Choroid plexus epithelial cell (primary cell): ENCODE measurements around the gene IL36B.

ENCODE experiments used
- DNase-seq: peaks from one replicate; pipeline ENCODE4 v3.0.0-alpha.2; 2010; ENCODE audit warnings: low read depth
- H3K4me3 ChIP-seq: 2 replicates; pipeline ENCODE4 v1.5.1; 2011; ENCODE audit warnings: low read depth, mild to moderate bottlenecking, control low read depth, low read length, moderate library complexity
- TF ChIP-seq, protein P1 (sequence below): conservative IDR thresholded peaks from 2 replicates; pipeline ENCODE4 v1.5.1; 2011; ENCODE audit warnings: low read depth, mild to moderate bottlenecking, control low read depth, inconsistent platforms, low read length, moderate library complexity

IL36B gene

DNA sequence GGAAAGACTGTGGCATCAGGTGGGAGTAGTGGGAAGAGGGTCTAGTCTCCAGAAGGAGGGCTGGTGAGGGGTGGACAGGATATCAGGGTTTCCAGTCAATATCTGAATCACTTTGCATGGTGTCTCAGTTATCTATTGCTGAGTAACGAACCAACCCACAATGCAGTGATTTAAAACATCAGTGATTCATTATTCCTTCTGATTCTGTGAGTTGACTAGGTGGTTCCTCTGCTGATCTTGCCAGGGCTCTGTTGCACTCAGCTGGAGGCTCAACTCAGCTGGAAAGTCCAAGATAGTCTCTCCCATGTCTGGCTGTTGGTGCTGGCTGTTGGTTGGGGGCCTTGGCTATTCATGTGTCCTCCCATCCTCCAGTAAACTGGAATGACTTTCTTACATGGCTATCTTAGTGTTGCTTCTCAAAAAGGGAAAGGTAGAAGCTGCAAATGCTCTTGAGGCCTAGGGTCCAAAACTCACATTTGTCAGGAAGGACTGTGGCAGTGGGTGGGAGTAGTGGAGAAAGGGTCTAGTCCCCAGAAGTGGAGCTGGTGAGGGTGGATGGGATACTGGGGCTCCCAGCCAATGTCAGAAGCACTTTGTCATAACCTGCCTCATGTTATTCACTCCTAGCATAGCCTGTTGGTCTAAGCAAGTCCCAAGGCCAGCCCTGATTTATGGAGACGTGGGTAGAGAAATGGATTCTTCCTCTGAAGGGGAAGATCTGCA is 29.0 kb upstream of the IL36B start:
- no peak overlapping the region for H3K4me3 ChIP-seq
- TF ChIP-seq, protein P1, sequence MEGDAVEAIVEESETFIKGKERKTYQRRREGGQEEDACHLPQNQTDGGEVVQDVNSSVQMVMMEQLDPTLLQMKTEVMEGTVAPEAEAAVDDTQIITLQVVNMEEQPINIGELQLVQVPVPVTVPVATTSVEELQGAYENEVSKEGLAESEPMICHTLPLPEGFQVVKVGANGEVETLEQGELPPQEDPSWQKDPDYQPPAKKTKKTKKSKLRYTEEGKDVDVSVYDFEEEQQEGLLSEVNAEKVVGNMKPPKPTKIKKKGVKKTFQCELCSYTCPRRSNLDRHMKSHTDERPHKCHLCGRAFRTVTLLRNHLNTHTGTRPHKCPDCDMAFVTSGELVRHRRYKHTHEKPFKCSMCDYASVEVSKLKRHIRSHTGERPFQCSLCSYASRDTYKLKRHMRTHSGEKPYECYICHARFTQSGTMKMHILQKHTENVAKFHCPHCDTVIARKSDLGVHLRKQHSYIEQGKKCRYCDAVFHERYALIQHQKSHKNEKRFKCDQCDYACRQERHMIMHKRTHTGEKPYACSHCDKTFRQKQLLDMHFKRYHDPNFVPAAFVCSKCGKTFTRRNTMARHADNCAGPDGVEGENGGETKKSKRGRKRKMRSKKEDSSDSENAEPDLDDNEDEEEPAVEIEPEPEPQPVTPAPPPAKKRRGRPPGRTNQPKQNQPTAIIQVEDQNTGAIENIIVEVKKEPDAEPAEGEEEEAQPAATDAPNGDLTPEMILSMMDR = no peak

DNA sequence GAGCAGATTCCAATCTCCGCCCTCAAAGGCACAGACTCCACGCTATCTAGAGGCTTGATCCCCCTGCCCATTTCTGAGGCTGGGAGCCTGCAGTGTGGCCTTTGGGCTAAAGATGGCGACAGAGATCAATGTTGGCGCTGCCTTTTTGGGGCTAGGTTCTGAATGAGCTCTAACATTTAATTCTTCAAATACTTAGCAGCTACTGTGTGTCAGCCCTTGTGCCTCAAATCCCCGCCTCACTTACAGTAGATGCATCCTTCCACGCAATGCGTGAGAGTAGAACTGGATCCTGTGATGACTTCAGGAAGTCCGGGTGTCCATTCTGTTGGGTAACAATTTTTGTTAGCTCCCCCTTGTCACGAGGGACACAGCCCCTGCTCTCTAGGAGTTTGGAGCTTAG is 27.5 kb upstream of the IL36B start:
- TF ChIP-seq, protein P1 = peak; percentile 84

More for the DNA sequence above, 29.0 kb upstream of the IL36B start:
- no peak for DNase-seq

DNA sequence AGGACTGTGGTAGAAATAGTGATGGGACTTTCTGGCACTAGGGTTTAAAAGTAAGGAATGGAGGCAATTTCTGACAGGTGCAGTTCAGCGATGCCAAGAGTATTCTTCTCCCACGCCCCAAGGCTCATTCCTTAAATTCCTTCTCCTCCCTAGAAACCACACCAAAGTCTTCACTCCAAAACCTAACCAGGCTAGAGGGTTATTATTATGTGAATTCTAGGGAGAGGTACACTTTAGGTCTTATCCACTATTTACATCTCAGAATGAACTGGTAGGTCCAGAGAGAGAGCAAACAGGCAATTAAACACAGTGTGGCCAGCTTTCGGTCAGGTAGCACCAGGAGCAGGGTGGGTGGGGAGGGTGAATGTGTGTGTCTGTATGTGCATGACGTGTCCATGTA is 26.5 kb upstream of the IL36B start:
- TF ChIP-seq, protein P1 = no peak
- H3K4me3 ChIP-seq = no peak overlapping the region
- DNase-seq = no peak

More for the DNA sequence above, 27.5 kb upstream of the IL36B start:
- H3K4me3 ChIP-seq = no peak overlapping the region
- peak; percentile 39 for DNase-seq

DNA sequence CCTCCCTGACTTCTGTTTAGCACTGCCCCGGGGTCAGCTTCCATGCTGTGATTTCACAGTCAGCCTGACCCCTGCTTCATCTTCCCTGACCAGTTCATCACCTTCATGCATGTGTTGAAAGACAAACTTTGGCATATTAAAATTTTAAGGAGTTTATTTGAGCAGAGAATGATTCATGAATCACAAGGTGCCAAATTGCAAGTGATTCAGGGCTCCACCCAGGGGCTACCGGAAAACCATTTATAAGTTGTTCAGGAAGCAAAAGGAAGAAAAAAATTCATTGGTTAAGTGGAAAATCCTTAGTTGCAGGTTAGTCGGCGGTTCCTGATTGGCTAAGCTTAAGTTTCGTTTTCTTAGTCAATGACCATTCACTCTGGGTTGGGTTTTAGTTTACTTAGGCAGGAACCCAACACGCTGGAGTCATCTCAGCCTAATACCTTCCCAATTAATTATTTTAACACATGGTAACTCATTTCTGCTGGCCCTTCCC is 25.7 kb upstream of the IL36B start:
- TF ChIP-seq, protein P1 = no peak
- no peak for DNase-seq
- no peak overlapping the region for H3K4me3 ChIP-seq

DNA sequence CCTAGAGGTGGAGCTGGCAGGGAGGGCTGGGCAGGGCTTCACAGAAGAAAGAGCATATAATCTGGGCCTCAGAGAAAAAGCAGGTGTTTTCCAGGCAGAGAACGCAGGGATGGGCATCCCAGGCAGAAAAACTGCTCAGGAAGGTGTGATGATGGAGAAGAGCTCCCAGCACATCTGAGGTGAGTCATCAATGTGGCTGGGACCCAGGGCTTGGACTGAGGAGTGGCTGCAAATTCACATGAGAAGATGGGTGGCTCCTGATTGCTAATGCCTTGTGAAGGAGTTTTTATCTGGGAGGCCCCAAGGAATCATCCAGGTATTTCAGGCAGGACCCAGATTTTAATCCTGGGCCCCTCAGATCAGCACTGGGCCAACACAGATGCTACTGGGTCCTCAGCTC is 25.3 kb upstream of the IL36B start:
- DNase-seq = no peak
- H3K4me3 ChIP-seq = no peak overlapping the region
- TF ChIP-seq, protein P1 = no peak

DNA sequence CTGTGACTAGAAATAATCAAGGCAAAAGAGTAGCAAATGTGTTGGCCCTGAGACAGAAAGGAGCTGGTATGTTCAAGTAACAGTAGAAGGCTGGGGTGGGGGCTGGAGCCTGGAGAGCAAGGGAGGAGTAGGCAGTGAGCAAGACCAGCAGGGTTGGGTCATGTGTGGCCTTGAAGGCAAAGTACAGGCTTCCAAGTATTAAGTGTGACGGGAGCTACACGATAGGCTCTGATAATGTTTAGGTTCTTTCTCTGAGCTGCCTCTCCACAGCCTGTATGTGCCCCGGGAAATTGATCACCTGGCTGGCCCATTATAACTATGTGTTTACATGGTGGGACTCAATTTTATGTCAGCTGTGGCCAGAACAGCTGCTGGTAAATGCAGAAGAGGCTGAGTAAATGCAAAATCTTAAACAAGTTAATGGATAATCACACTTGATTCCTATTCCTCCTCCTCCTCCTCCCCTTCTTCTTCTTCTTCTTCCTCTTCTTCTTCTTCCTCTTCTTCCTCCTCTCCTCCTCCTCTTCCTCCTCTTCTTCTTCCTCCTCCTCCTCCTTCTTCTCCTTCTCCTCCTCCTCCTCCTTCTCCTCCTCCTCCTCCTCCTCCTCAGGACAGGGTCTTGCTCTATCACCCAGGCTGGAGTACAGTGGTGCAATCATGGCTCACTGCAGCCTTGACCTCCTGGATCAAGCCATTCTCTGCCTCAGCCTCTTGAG is 24.4 kb upstream of the IL36B start:
- H3K4me3 ChIP-seq = no peak overlapping the region
- DNase-seq = no peak
- TF ChIP-seq, protein P1 = no peak

DNA sequence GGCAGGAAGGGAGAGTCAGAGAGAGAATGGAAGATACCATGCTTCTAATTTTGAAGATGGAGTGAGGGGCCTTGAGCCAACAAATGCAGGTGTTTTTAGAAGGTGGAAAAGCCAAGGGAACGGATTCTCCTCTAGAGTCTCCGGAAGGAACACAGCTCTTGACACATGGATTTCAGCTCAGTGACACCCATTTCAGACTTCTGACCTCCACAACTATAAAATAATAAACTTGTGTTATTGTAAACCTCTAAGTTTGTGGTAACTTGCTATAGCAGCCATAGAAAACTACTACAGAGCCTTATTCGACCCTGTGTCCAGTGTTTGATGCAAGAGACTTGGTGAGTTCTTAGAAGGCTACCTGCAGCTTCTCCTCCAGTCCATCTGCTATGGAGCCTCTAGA is 22.9 kb upstream of the IL36B start:
- TF ChIP-seq, protein P1 = no peak
- no peak overlapping the region for H3K4me3 ChIP-seq
- DNase-seq = no peak
